GM15510 (cell line): Measurements from ENCODE around the gene FGFBP3.

ENCODE experiments used
- POLR2A ChIP-seq: IDR thresholded peaks from 3 replicates; pipeline ENCODE4 v1.6.1; 2011; ENCODE audit warnings: borderline replicate concordance; ENCODE audit not compliant: insufficient read length; ENCODE audit errors: extremely low read depth

The FGFBP3 gene

GRCh38 chr10:91908337-91909116, 759 bp downstream of the FGFBP3 start:
- no peak for TF ChIP-seq POLR2A

DNA sequence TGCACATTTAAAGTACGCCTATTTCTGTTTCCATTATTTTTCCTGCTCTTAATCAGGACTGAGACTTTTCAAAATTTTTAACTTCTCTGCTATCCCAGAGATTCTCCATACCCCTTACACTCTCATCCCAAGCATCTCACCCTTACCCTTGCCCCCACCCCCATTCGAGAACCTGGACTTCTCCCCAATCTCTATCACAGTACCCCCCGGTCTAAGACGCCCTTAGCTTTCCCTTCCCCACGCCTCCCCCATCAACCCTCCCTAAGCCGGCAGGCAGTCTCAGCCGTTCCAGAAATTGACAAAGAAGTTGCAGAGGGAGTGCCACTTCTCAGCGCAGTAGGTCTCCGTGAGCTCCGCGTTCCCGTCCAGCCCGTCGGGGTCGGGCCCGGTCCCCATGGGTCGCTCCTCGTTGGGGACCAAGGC, 1.4 kb downstream of the FGFBP3 start:
- no peak for TF ChIP-seq POLR2A

GRCh38 chr10:91907033-91907594, 2.2 kb downstream of the FGFBP3 start:
- no peak for TF ChIP-seq POLR2A

- TF ChIP-seq POLR2A, result no peak
These were observed 7.3 kb downstream of the FGFBP3 start for GRCh38 chr10:91901784-91902677.

DNA sequence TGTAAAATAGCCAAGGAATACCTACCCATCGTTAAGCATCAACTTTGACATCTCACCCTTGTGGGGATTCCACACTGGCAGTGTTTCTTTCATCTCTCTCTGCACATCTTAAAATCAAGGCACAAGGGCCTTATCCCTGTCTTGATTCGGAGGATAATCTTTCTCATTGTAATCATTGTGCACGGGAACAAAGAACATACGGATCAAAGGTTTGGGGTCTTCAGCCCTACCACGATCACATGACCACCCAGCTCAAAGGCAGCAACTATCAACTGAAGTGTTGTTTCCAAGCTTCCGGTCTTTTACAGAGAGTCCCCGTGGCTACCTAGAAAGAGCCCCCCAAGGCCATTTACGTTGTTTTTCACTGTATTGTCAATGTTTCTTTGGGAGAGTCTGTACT, 11.9 kb downstream of the FGFBP3 start:
- TF ChIP-seq POLR2A, result no peak

- no peak for TF ChIP-seq POLR2A
These were observed 13.0 kb downstream of the FGFBP3 start for GRCh38 chr10:91896212-91896756.

- TF ChIP-seq POLR2A, result no peak
These were observed 16.2 kb downstream of the FGFBP3 start for GRCh38 chr10:91893051-91893450.

DNA sequence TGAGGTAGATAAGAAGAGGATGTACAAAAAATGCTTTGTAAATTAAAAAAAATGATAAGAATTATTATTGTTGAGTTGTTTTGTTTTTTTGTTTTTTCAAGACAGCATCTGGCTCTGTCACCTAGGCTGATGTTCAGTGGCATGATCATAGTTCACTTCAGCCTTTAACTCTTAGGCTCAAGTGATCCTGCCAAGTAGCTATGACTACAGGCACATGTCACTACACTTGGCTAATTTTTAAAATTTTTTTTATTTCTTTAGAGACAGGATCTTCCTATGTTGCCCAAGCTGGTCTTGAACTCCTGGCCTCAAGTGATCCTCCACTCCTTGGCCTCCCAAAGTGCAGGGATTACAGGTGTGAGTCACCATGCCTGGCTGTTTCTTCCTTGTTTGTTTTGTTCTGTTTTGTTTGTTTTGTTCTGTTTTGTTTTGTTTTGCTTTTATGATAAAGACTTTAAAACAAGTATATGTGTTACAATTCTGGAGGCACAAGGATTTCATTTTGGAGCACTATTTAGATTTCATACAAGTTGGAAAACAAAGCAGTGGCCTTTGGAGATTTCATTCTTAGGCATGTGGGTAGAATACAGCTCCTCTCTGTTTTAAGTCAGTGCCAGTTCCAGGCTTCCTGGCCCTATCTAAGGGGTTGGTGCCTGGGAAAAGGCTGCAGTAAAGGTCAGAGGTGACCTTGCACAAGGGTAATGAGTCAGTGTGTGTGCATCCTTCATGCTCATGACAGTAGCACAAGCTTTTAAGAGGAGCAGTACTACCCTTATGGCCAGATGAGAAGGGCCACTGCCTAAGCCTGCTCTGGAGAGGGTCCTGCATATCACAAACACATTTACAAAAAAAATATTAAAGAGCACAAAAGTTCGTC, 17.9 kb downstream of the FGFBP3 start:
- TF ChIP-seq POLR2A, result no peak

DNA sequence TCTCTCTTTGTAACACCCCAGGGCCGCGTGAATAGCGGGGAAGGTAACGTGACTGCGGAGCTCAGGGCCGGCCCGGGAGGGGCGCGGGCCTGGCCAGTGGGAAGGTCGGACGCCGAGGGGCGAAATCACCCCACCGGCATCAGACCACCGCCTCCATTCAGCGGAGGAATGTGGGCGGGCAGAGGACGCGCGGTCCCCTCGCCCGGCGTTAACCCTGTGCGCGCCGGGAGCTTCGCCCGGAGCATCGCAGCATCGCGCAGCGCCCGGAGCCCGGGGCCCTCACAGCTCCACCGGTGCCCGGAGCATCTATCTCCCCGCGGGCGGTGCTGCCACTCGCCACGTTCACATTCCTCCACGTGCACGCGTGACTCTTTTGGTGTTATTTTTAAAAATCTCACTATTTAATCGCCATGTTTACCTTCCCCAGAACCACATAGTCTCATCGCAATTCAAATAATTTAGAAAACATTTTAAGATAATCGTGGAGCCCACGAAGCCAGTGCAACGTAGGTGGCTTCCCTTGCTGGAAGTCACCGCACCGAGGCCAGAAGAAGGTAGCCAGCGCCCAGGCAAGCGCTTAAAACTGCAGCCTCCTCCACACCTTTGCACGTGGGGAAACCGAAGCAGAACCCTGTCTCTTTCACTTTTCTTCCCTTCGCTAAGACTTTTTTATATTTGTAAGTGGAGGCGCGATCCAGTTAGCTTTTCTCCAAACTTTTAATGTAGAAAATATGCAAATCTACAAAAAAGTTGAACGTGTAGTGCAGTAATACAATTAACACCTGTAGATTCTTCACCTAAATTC, 21.8 kb downstream of the FGFBP3 start:
- no peak for TF ChIP-seq POLR2A

- no peak for TF ChIP-seq POLR2A
These were observed 22.4 kb downstream of the FGFBP3 start for GRCh38 chr10:91886954-91887271.

- no peak for TF ChIP-seq POLR2A
These were observed 23.8 kb downstream of the FGFBP3 start for GRCh38 chr10:91885362-91886079.

- TF ChIP-seq POLR2A, result no peak
These were observed 24.8 kb downstream of the FGFBP3 start for GRCh38 chr10:91884536-91884935.
